ENCODE results near the gene RITA1. TPM values are rescaled to one million over a fixed set of nuclear protein-coding genes. Genes with fewer than 3 reads are reported as not detected.

RITA1 gene
- total and polyA plus RNA-seq, 2 of the 4 experiments (the other 2 are of a cell fraction): 14.2 to 14.7 TPM

- peak overlapping the region; percentile 21; the same call in 1 of the 2 replicates for H2BK120ac ChIP-seq (ENCODE audit: low read depth, low read length)
- no peak overlapping the region for H3K4me2 ChIP-seq (ENCODE audit: low read depth, low read length)
- H4K5ac ChIP-seq (ENCODE audit: low read depth, low read length): no peak overlapping the region
- no peak overlapping the region for H3K23ac ChIP-seq (ENCODE audit: low read depth, low read length)
- H3K27ac ChIP-seq (ENCODE audit: insufficient read depth, low read length): no peak overlapping the region
- ChIA-PET POLR2A (ENCODE audit: unreplicated experiment) (no interaction called here), CTCF (interaction anchor here (0.7 kb wide), 1 partner anchor 9 kb away, joined by 3 read pairs; no protein-coding TSS in a partner anchor)
- peak overlapping the region; percentile 86; the same call in 2 of the 3 replicates for H2BK15ac ChIP-seq (ENCODE audit: low read depth, low read length)
- peak overlapping the region; percentile 20 to 72; a peak in 2 of 4 replicates for H4K8ac ChIP-seq (ENCODE audit: low read depth in 2 of 2, low read length in 2 of 2)
- DNase-seq: no peak
- H3K27me3 ChIP-seq (ENCODE audit: control insufficient read depth, insufficient read depth, low read length): no peaks in the 10 kb centered on the region
- H2BK20ac ChIP-seq (ENCODE audit: low read depth, low read length): no peak overlapping the region
- H3K79me1 ChIP-seq (ENCODE audit: low read depth in 1 of 2, low read length in 2 of 2): no peaks in the 10 kb centered on the region
- H4K20me1 ChIP-seq (ENCODE audit: insufficient read depth, low read length): no peaks in the 10 kb centered on the region
- H3K14ac ChIP-seq (replicated peaks; ENCODE audit: low read depth, low read length): no peak overlapping the region
- H3K4me3 ChIP-seq (ENCODE audit: insufficient read depth, low read depth, low read length): no peak overlapping the region
- no peak overlapping the region for H3K18ac ChIP-seq (ENCODE audit: low read depth, low read length)
- WGBS, 2 experiments (ENCODE audit: extremely low coverage in 2 of 2, insufficient read length in 1 of 2): 88% methylated on average over 9 of the region's 18 CpGs; no CpG with 5 or more reads in 1 of the 2 experiments
- intact Hi-C loops (cut with micrococcal nuclease) (no loop called here), dilution Hi-C loops (cut with HindIII; ENCODE audit: low sequenced_read_pairs, unreplicated experiment) (no loop called here), in situ Hi-C loops (cut with MboI; ENCODE audit: low sequenced_read_pairs) (no loop called here)
- H2AFZ ChIP-seq (replicated peaks; ENCODE audit: low read length, poor library complexity): no peak overlapping the region
- H3K9me3 ChIP-seq (ENCODE audit: control insufficient read depth, insufficient read depth, low read length): peaks cover 4% of the 10 kb centered on the region
- H2BK5ac ChIP-seq (ENCODE audit: low read depth, low read length, poor library complexity, severe bottlenecking): no peak overlapping the region
- H2AK5ac ChIP-seq (ENCODE audit: low read depth, low read length): peak overlapping the region; percentile 88
- peak overlapping the region; percentile 1 for H2AK9ac ChIP-seq (replicated peaks; ENCODE audit: low read depth, low read length, poor library complexity)
- no peak overlapping the region for H3K56ac ChIP-seq (ENCODE audit: extremely low read depth, insufficient read depth, low read length)
- H3K36me3 ChIP-seq (ENCODE audit: control insufficient read depth, insufficient read depth, low read length): peaks cover 34% of the 10 kb centered on the region
- TF ChIP-seq SMC3 (IDR thresholded peaks at IDR 0.05; ENCODE audit: low read depth, low read length) (no peak), CEBPB (IDR thresholded peaks at IDR 0.05; ENCODE audit: low read depth, low read length) (no peak), MAZ (IDR thresholded peaks at IDR 0.05; ENCODE audit: borderline replicate concordance, low read depth, low read length) (no peak), CHD1 (IDR thresholded peaks at IDR 0.05; ENCODE audit: low read depth, low read length) (no peak), RAD21 (IDR thresholded peaks at IDR 0.05; ENCODE audit: low read length) (no peak), MAFK (IDR thresholded peaks at IDR 0.05; ENCODE audit: low read depth, low read length) (no peak), MXI1 (IDR thresholded peaks at IDR 0.05; ENCODE audit: borderline replicate concordance, low read depth, low read length) (no peak), FOS (IDR thresholded peaks at IDR 0.05; ENCODE audit: low read depth, low read length) (no peak), ELK1 (IDR thresholded peaks at IDR 0.05; ENCODE audit: borderline replicate concordance, low read depth, low read length) (no peak), CTCF (conservative IDR thresholded peaks at IDR 0.05; ENCODE audit: low read depth, low read length) (no peak), RCOR1 (IDR thresholded peaks at IDR 0.05; ENCODE audit: insufficient replicate concordance, low read length) (no peak)
- H3K9ac ChIP-seq (ENCODE audit: low read depth, low read length): no peak overlapping the region
- H3K4me1 ChIP-seq (ENCODE audit: control insufficient read depth, insufficient read depth, low read length): peaks cover 10% of the 10 kb centered on the region
- peak overlapping the region; percentile 46 for H4K91ac ChIP-seq (ENCODE audit: insufficient read depth, low read depth, low read length)
- no peak for ATAC-seq (ENCODE audit: low read depth)
- H3K4ac ChIP-seq (ENCODE audit: low read depth, low read length): peak overlapping the region; percentile 82
- peaks cover 13% of the 10 kb centered on the region; the same call in 1 of the 2 replicates for H3K9me1 ChIP-seq (ENCODE audit: insufficient read depth, low read length)
- BruUV-seq (replicated peaks): no TSS peak
These were observed 46.7 kb downstream of the RITA1 start for GRCh38 chr12:113232089-113232839.

Measured in IMR-90 (cell line).